Heart left ventricle (tissue), 13 donors: Measurements from ENCODE around the gene SDR9C7.

ENCODE experiments used
- POLR2A ChIP-seq, 2 donors: fragments of 450-650 bp; IDR thresholded peaks; one replicate each; pipeline ENCODE4 v1.6.1; 2017; ENCODE audit warnings: antibody characterized with exemption in 2 of 2, mild to moderate bottlenecking in 2 of 2, moderate library complexity in 2 of 2
- TF ChIP-seq, protein P1 (sequence below), 12 donors: fragments of 200-600 bp; sonication (generic) in 4 of 12; IDR thresholded peaks; one replicate each; pipeline versions ENCODE4 v1.5.0 to v1.8.0; 2018 to 2022; ENCODE audit warnings: antibody characterized with exemption in 12 of 12, mild to moderate bottlenecking in 5 of 12
- donor health status: ischemic (EF 13 %, LVEDD 7.1; RV severe dilation, severe dysfunction).
- donor health status: DM: no; HTN: yes; CAD: no.
- donor health status: DM: no; HTN: no; CAD: no.
- donor health status: ischemic (EF 25% LVEDD 6.9; RV normal size, moderate dysfunction).
- donor health status: ischemic (EF 25% LVEDD 5.7; RV mildly dilated, moderate dysfunction).
- donor health status: ischemic (EF 35%, LVEDD 5.7; RV mildly dilated, moderate dysfunction).
- donor health status: nonischemic (EF 11% LVEDD 7.7; RV severe dilation, severe dysfunction).
- donor health status: DM: yes; HTN: yes; CAD: no.
- donor health status: PGD.
- donor health status: ischemic (EF 29% LVEDD 5.4; RV normal size, mild dysfunction).
- donor health status: nonischemic (EF 23%, LVEDD 6.1; RV moderate dilation, normal function).

DNA sequence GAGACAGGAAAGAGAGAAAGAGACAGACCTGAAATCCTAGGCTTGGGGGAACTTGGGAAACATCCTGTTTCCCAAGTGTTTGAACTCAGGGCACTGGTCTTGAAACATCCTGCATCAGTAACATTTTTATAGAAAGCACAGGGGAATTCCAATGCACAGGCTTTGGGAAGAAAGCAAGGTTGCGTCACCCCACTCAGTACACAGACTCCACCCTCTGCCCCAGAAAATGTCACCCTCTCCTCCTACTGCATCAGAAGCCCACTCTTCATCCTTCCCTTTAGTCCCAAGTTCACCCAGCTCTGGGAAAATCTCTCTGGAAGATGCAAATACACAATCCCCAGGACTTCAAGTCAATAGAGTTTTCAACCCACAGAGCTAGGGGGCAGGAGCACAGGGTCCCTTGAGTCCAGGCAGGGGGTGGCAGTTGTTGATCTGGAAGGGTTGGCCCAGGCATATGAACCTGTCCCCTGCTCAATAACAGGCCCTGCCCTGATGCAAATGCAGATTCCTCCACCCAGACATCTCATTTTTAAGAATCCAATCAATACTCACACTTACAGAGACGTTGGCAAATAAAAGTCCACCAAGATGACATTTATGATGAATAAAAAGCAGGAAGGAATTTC, 21.5 kb upstream of the SDR9C7 start:
- TF ChIP-seq, protein P1, sequence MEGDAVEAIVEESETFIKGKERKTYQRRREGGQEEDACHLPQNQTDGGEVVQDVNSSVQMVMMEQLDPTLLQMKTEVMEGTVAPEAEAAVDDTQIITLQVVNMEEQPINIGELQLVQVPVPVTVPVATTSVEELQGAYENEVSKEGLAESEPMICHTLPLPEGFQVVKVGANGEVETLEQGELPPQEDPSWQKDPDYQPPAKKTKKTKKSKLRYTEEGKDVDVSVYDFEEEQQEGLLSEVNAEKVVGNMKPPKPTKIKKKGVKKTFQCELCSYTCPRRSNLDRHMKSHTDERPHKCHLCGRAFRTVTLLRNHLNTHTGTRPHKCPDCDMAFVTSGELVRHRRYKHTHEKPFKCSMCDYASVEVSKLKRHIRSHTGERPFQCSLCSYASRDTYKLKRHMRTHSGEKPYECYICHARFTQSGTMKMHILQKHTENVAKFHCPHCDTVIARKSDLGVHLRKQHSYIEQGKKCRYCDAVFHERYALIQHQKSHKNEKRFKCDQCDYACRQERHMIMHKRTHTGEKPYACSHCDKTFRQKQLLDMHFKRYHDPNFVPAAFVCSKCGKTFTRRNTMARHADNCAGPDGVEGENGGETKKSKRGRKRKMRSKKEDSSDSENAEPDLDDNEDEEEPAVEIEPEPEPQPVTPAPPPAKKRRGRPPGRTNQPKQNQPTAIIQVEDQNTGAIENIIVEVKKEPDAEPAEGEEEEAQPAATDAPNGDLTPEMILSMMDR (IDR thresholded peaks at IDR 0.05), result no peak
- TF ChIP-seq POLR2A (IDR thresholded peaks at IDR 0.05), result no peak
